Naive thymus-derived CD4-positive, alpha-beta T cell (primary cell): Measurements from ENCODE around the gene ANKHD1. TPM values are rescaled to one million over a fixed set of nuclear protein-coding genes. Genes with fewer than 3 reads are reported as not detected.

ENCODE experiments used
- ATAC-seq: fragments of 150-1000 bp; cut with Tn5 transposase; 2 replicates; pipeline ENCODE4 v1.10.0; 2021; ENCODE audit warnings: mild to moderate bottlenecking, moderate library complexity
- CTCF ChIA-PET: fragments of 350-600 bp; sonication (Branson Sonifier 250); formaldehyde crosslinking; loops from one replicate; lab custom pipeline; 2021; ENCODE audit warnings: antibody characterized with exemption; lab: Charles Lee
- POLR2A ChIA-PET: fragments of 350-600 bp; sonication (Branson Sonifier 250); formaldehyde crosslinking; loops from one replicate; lab custom pipeline; 2021; ENCODE audit warnings: antibody characterized with exemption, inconsistent platforms; lab: Charles Lee
- DNase-seq, 9 donors: peaks; one replicate each; pipeline versions ENCODE4 v3.0.0 to v3.0.0-alpha.2; 2020 to 2022; ENCODE audit warnings: mixed read lengths in 1 of 9
- H3K27ac ChIP-seq: one replicate; pipeline ENCODE4 v1.7.0; 2013; ENCODE audit warnings: mild to moderate bottlenecking, low read depth, low read length, moderate library complexity
- H3K27me3 ChIP-seq, 2 donors: one replicate each; pipeline ENCODE4 v1.7.0; 2013; ENCODE audit warnings: low read length in 2 of 2, mild to moderate bottlenecking in 2 of 2, moderate library complexity in 2 of 2; ENCODE audit not compliant: control insufficient read depth in 2 of 2, insufficient read depth in 2 of 2
- H3K36me3 ChIP-seq, 3 experiments: 1 replicate in 2 of 3; 2 replicates in 1 of 3; pipeline ENCODE4 v1.7.0; 2013; ENCODE audit warnings: low read length in 3 of 3, mild to moderate bottlenecking in 3 of 3, moderate library complexity in 1 of 3; ENCODE audit not compliant: insufficient read depth in 3 of 3, control insufficient read depth in 2 of 3
- H3K4me1 ChIP-seq, 2 donors: one replicate each; pipeline ENCODE4 v1.7.0; 2013; ENCODE audit warnings: low read length in 2 of 2, mild to moderate bottlenecking in 2 of 2, moderate library complexity in 1 of 2; ENCODE audit not compliant: control insufficient read depth in 2 of 2, insufficient read depth in 2 of 2
- H3K4me3 ChIP-seq: 2 replicates; pipeline ENCODE4 v1.7.0; 2013; ENCODE audit warnings: mild to moderate bottlenecking, low read length
- H3K9me3 ChIP-seq, 3 experiments: 1 replicate in 2 of 3; 2 replicates in 1 of 3; pipeline ENCODE4 v1.7.0; 2013; ENCODE audit warnings: low read length in 3 of 3; ENCODE audit not compliant: control insufficient read depth in 2 of 3
- H3K27ac Mint-ChIP-seq, 9 donors: one replicate each; pipeline ENCODE4 v1.8.0; 2020 to 2022; ENCODE audit warnings: mixed read lengths in 9 of 9, mild to moderate bottlenecking in 8 of 9, moderate library complexity in 5 of 9, inconsistent platforms in 2 of 9
- H3K27me3 Mint-ChIP-seq, 5 donors: one replicate each; pipeline ENCODE4 v1.8.0; 2021 to 2022; ENCODE audit warnings: mixed read lengths in 5 of 5, mild to moderate bottlenecking in 1 of 5
- H3K36me3 Mint-ChIP-seq, 5 donors: one replicate each; pipeline ENCODE4 v1.8.0; 2020 to 2022; ENCODE audit warnings: mixed read lengths in 5 of 5, mild to moderate bottlenecking in 3 of 5, inconsistent platforms in 1 of 5
- H3K4me1 Mint-ChIP-seq, 7 donors: one replicate each; pipeline ENCODE4 v1.8.0; 2020 to 2022; ENCODE audit warnings: mixed read lengths in 7 of 7, mild to moderate bottlenecking in 3 of 7, inconsistent platforms in 1 of 7
- H3K4me3 Mint-ChIP-seq, 10 donors: one replicate each; pipeline ENCODE4 v1.8.0; 2020 to 2022; ENCODE audit warnings: mild to moderate bottlenecking in 10 of 10, mixed read lengths in 10 of 10, moderate library complexity in 6 of 10, inconsistent platforms in 2 of 10
- H3K9me3 Mint-ChIP-seq, 11 donors: one replicate each; pipeline ENCODE4 v1.8.0; 2020 to 2022; ENCODE audit warnings: mixed read lengths in 11 of 11, mild to moderate bottlenecking in 4 of 11, inconsistent platforms in 1 of 11, moderate library complexity in 1 of 11
- intact Hi-C, 2 donors: fragments of 100-400 bp; cut with micrococcal nuclease; formaldehyde crosslinking; loops; one replicate each; pipeline ENCODE4 v1.15.1; 2023
- polyA plus RNA-seq, 2 donors: library from polyadenylated mRNA; unstranded; fragments of 300-500 nt; fragmentation: Illumina TruSeq; gene quantifications; one replicate each; pipeline ENCODE4 v1.2.3, GENCODE V29; 2021
- total RNA-seq, 6 experiments: library from RNA in 5 of 6; stranded (reverse) in 5 of 6; gene quantifications; 1 replicate in 5 of 6; 2 replicates in 1 of 6; pipeline ENCODE4 v1.2.3 and lab custom pipeline; 2021 to 2026

Gene ANKHD1
- total and polyA plus RNA-seq, 7 experiments from 2014 or later: 63.1 to 240 (median 203) TPM

- Mint-ChIP-seq H3K4me3 (no peak within 1 kb of the TSS), H3K9me3 (peaks cover 0 to 2% (median 0%) of the 10 kb centered on the region in 11 donors), H3K36me3 (no peaks in the 10 kb centered on the region), H3K4me1 (peaks cover 7 to 20% (median 12%) of the 10 kb centered on the region in 7 donors), H3K27ac (no peak within 1 kb of the TSS), H3K27me3 (peaks cover 0 to 10% (median 0%) of the 10 kb centered on the region in 5 donors)
- CTCF ChIA-PET: interaction anchor here (0.7 to 1.3 kb wide), 7 partner anchors 11 to 363 kb away, joined by 3 to 8 read pairs (median 3); partner anchors contain the start of gene PFDN1
- Histone ChIP-seq H3K36me3 (no peaks in the 10 kb centered on the region), H3K4me1 (peaks cover 8 to 12% of the 10 kb centered on the region in 2 donors), H3K27me3 (no peaks in the 10 kb centered on the region), H3K9me3 (no peaks in the 10 kb centered on the region), H3K27ac (no peak within 1 kb of the TSS), H3K4me3 (no peak within 1 kb of the TSS)
- intact Hi-C loops: loop anchor here in 1 of 2 donors (10.0 kb wide), 1 partner anchor 685 kb away; no protein-coding TSS in a partner anchor
- no peak for DNase-seq
- POLR2A ChIA-PET: no interaction called here
- no peak for ATAC-seq
Measured at GRCh38 chr5:140360101-140360500, 41.5 kb upstream of the ANKHD1 start, which contains the start of gene SLC4A9. Gene SLC4A9 (plus strand): TSS chr5:140360194. CDS start chr5:140360237, 43 bp downstream.

GRCh38 chr5:140360681-140361479 is 40.8 kb upstream of the ANKHD1 start:
- peaks cover 7 to 20% (median 12%) of the 10 kb centered on the region in 7 donors for H3K4me1 Mint-ChIP-seq
- H3K4me1 ChIP-seq: peaks cover 8 to 12% of the 10 kb centered on the region in 2 donors
- H3K36me3 ChIP-seq: no peaks in the 10 kb centered on the region
- H3K4me3 ChIP-seq: no peak overlapping the region
- H3K4me3 Mint-ChIP-seq: no peak overlapping the region
- POLR2A ChIA-PET: no interaction called here
- peaks cover 0 to 10% (median 0%) of the 10 kb centered on the region in 5 donors for H3K27me3 Mint-ChIP-seq
- no peaks in the 10 kb centered on the region for H3K36me3 Mint-ChIP-seq
- no peaks in the 10 kb centered on the region for H3K9me3 ChIP-seq
- no peak for DNase-seq
- no peaks in the 10 kb centered on the region for H3K27me3 ChIP-seq
- peaks cover 0 to 2% (median 0%) of the 10 kb centered on the region in 11 donors for H3K9me3 Mint-ChIP-seq
- H3K27ac Mint-ChIP-seq: no peak overlapping the region
- CTCF ChIA-PET: interaction anchor here (0.7 to 1.2 kb wide), 7 partner anchors 9 to 362 kb away, joined by 3 to 8 read pairs (median 3); no protein-coding TSS in a partner anchor
- intact Hi-C loops: loop anchor here in 1 of 2 donors (10.0 kb wide), 1 partner anchor 684 kb away; no protein-coding TSS in a partner anchor
- H3K27ac ChIP-seq: no peak overlapping the region
- no peak for ATAC-seq

GRCh38 chr5:140361901-140362300 is 39.7 kb upstream of the ANKHD1 start:
- CTCF ChIA-PET: interaction anchor here (0.6 to 0.8 kb wide), 2 partner anchors 9 to 331 kb away, joined by 3 read pairs; no protein-coding TSS in a partner anchor
- no peak for ATAC-seq
- no peaks in the 10 kb centered on the region for H3K9me3 ChIP-seq
- H3K27ac ChIP-seq: no peak overlapping the region
- DNase-seq: no peak
- no peaks in the 10 kb centered on the region for H3K27me3 ChIP-seq
- H3K4me1 ChIP-seq: peaks cover 8 to 12% of the 10 kb centered on the region in 2 donors
- H3K27me3 Mint-ChIP-seq: peaks cover 0 to 10% (median 0%) of the 10 kb centered on the region in 5 donors
- H3K27ac Mint-ChIP-seq: no peak overlapping the region
- peaks cover 0 to 2% (median 0%) of the 10 kb centered on the region in 11 donors for H3K9me3 Mint-ChIP-seq
- POLR2A ChIA-PET: no interaction called here
- H3K36me3 ChIP-seq: no peaks in the 10 kb centered on the region
- no peak overlapping the region for H3K4me3 Mint-ChIP-seq
- intact Hi-C loops: loop anchor here (2.0 to 10.0 kb wide), 4 partner anchors 273 to 683 kb away; partner anchors contain the start of gene TMCO6 (in 1 of the 2)
- H3K36me3 Mint-ChIP-seq: no peaks in the 10 kb centered on the region
- no peak overlapping the region for H3K4me3 ChIP-seq
- H3K4me1 Mint-ChIP-seq: peaks cover 7 to 16% (median 12%) of the 10 kb centered on the region in 7 donors

GRCh38 chr5:140362311-140362710 is 39.3 kb upstream of the ANKHD1 start:
- no peak for DNase-seq
- peaks cover 6 to 11% of the 10 kb centered on the region in 2 donors for H3K4me1 ChIP-seq
- Mint-ChIP-seq H3K4me3 (no peak overlapping the region), H3K27me3 (peaks cover 0 to 10% (median 0%) of the 10 kb centered on the region in 5 donors), H3K36me3 (no peaks in the 10 kb centered on the region), H3K9me3 (peaks cover 0 to 2% (median 0%) of the 10 kb centered on the region in 11 donors), H3K4me1 (peaks cover 6 to 13% (median 10%) of the 10 kb centered on the region in 7 donors), H3K27ac (no peak overlapping the region)
- H3K4me3 ChIP-seq: no peak overlapping the region
- H3K9me3 ChIP-seq: no peaks in the 10 kb centered on the region
- ATAC-seq: no peak
- no peaks in the 10 kb centered on the region for H3K36me3 ChIP-seq
- CTCF ChIA-PET: interaction anchor here (0.6 to 0.8 kb wide), 2 partner anchors 9 to 332 kb away, joined by 3 read pairs; no protein-coding TSS in a partner anchor
- POLR2A ChIA-PET: no interaction called here
- intact Hi-C loops: loop anchor here (2.0 to 10.0 kb wide), 4 partner anchors 272 to 682 kb away; partner anchors contain the start of gene TMCO6 (in 1 of the 2)
- H3K27me3 ChIP-seq: no peaks in the 10 kb centered on the region
- no peak overlapping the region for H3K27ac ChIP-seq

GRCh38 chr5:140362875-140363630 is 38.6 kb upstream of the ANKHD1 start:
- H3K36me3 Mint-ChIP-seq: no peaks in the 10 kb centered on the region
- POLR2A ChIA-PET: no interaction called here
- CTCF ChIA-PET: interaction anchor here (0.6 to 2.1 kb wide), 14 partner anchors 10 to 357 kb away, joined by 3 to 8 read pairs (median 4); no protein-coding TSS in a partner anchor
- Histone ChIP-seq H3K9me3 (no peaks in the 10 kb centered on the region), H3K36me3 (no peaks in the 10 kb centered on the region), H3K27ac (no peak overlapping the region), H3K27me3 (no peaks in the 10 kb centered on the region), H3K4me3 (peak overlapping the region; percentile 57), H3K4me1 (peaks cover 0 to 4% of the 10 kb centered on the region in 2 donors)
- peaks cover 0 to 2% (median 0%) of the 10 kb centered on the region in 11 donors for H3K9me3 Mint-ChIP-seq
- DNase-seq (peak; percentile 59 to 90 (median 77)), ATAC-seq (peak; percentile 95)
- intact Hi-C loops: loop anchor here (1.0 to 10.0 kb wide), 6 partner anchors 38 to 682 kb away; partner anchors contain the start of genes ANKHD1 (in 1 of the 2) and TMCO6 (in 1 of the 2)
- peaks cover 0 to 5% (median 0%) of the 10 kb centered on the region in 5 donors for H3K27me3 Mint-ChIP-seq
- peak overlapping the region; percentile 54 to 83 (median 73) for H3K4me3 Mint-ChIP-seq
- H3K27ac Mint-ChIP-seq: no peak overlapping the region
- H3K4me1 Mint-ChIP-seq: peaks cover 0 to 5% (median 4%) of the 10 kb centered on the region in 7 donors
